Mammary epithelial cell (primary cell): ENCODE results near the gene ZMAT2.
"Not testable (repeated sequence)": the region's sequence is repeated elsewhere in the genome, so short reads cannot be mapped to it uniquely, and the experiment has no call there.

Experiments
- CTCF ChIP-seq, 2 donors: IDR thresholded peaks in 1 of 2; conservative IDR thresholded peaks in 1 of 2; 2 replicates each; pipeline ENCODE4 v1.5.1; 2011 to 2012; ENCODE audit warnings: inconsistent platforms in 2 of 2, low read length in 2 of 2, mild to moderate bottlenecking in 2 of 2, control low read depth in 1 of 2, low read depth in 1 of 2; ENCODE audit not compliant: insufficient read depth in 1 of 2; ENCODE audit errors: extremely low read depth in 1 of 2
- EZH2 ChIP-seq: IDR thresholded peaks from 2 replicates; pipeline ENCODE4 v1.6.1; 2012; ENCODE audit warnings: low read length, inconsistent platforms, borderline replicate concordance

- TF ChIP-seq CTCF (conservative IDR thresholded peaks at IDR 0.05 in 1 of 2, IDR thresholded peaks at IDR 0.05 in 1 of 2; ENCODE audit: extremely low read depth in 1 of 2, insufficient read depth in 1 of 2, low read depth in 1 of 2, low read length in 2 of 2); EZH2: not testable (repeated sequence)
Observed at GRCh38 chr5:140721395-140721794, 21.1 kb downstream of the ZMAT2 start.
